Mammary epithelial cell (primary cell): Measurements from ENCODE around the gene NTNG1.

Source experiments
- EZH2 ChIP-seq: IDR thresholded peaks from 2 replicates; pipeline ENCODE4 v1.6.1; 2012; ENCODE audit warnings: low read length, inconsistent platforms, borderline replicate concordance
- TF ChIP-seq, protein P1 (sequence below), 2 donors: IDR thresholded peaks in 1 of 2; conservative IDR thresholded peaks in 1 of 2; 2 replicates each; pipeline ENCODE4 v1.5.1; 2011 to 2012; ENCODE audit warnings: inconsistent platforms in 2 of 2, low read length in 2 of 2, mild to moderate bottlenecking in 2 of 2, control low read depth in 1 of 2, low read depth in 1 of 2; ENCODE audit not compliant: insufficient read depth in 1 of 2; ENCODE audit errors: extremely low read depth in 1 of 2

DNA sequence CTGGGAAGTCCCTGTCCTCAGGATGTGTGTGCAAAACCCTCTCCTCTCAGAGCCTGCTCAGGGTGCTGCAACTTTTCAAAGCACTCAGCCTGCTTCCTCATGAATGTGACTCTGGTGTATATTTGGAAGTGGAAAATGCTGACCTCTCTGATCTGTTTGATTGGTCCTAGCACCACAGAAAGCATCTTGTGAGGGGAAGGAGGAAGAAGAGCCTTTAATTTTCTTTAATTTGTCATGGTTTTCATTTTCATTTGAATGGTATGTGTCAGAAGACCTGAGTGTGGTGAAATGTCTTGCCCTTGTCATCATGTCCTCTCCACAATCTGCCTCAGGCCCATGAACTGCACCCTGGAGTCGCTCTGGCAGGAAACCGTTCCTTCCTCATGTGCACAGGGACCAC is 383.5 kb downstream of the NTNG1 start:
- TF ChIP-seq, protein P1, sequence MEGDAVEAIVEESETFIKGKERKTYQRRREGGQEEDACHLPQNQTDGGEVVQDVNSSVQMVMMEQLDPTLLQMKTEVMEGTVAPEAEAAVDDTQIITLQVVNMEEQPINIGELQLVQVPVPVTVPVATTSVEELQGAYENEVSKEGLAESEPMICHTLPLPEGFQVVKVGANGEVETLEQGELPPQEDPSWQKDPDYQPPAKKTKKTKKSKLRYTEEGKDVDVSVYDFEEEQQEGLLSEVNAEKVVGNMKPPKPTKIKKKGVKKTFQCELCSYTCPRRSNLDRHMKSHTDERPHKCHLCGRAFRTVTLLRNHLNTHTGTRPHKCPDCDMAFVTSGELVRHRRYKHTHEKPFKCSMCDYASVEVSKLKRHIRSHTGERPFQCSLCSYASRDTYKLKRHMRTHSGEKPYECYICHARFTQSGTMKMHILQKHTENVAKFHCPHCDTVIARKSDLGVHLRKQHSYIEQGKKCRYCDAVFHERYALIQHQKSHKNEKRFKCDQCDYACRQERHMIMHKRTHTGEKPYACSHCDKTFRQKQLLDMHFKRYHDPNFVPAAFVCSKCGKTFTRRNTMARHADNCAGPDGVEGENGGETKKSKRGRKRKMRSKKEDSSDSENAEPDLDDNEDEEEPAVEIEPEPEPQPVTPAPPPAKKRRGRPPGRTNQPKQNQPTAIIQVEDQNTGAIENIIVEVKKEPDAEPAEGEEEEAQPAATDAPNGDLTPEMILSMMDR (conservative IDR thresholded peaks at IDR 0.05 in 1 of 2, IDR thresholded peaks at IDR 0.05 in 1 of 2; ENCODE audit: extremely low read depth in 1 of 2, insufficient read depth in 1 of 2, low read depth in 1 of 2, low read length in 2 of 2), result no peak
- TF ChIP-seq EZH2, result no peak
